Stimulated activated CD4-positive, alpha-beta T cell treated with anti-CD3 and anti-CD28 coated beads, Interleukin-12 subunit alpha, Interleukin-12 subunit beta, amount 100 ng/mL, for 48 hours (primary cell): ENCODE measurements around the gene POLR3B.
"Not testable (repeated sequence)": the region's sequence is repeated elsewhere in the genome, so short reads cannot be mapped to it uniquely, and the experiment has no call there.

ENCODE experiments used
- DNase-seq, 3 donors: peaks; one replicate each; pipeline ENCODE4 v3.0.0-alpha.2; 2020; ENCODE audit warnings: low read depth in 2 of 3, low spot score in 1 of 3

The POLR3B gene

GRCh38 chr12:106342397-106343213, 14.9 kb upstream of the POLR3B start:
- DNase-seq, result no peak

- DNase-seq, result no peak
Measured at GRCh38 chr12:106343214-106343528, 14.4 kb upstream of the POLR3B start.

- no peak for DNase-seq
Measured at GRCh38 chr12:106344131-106344530, 13.4 kb upstream of the POLR3B start.

- DNase-seq, result no peak
Measured at GRCh38 chr12:106345746-106346145, 11.8 kb upstream of the POLR3B start.

- DNase-seq, result no peak
Measured at GRCh38 chr12:106348411-106348810, 9.1 kb upstream of the POLR3B start.

- DNase-seq, result no peak
Measured at GRCh38 chr12:106353175-106353574, 4.4 kb upstream of the POLR3B start.

- DNase-seq, result no peak
Measured at GRCh38 chr12:106358396-106359241, 1.1 kb downstream of the POLR3B start.

- no peak for DNase-seq
Measured at GRCh38 chr12:106359646-106360399, 2.3 kb downstream of the POLR3B start.

- DNase-seq, result no peak
Measured at GRCh38 chr12:106360400-106360994, 2.9 kb downstream of the POLR3B start.

GRCh38 chr12:106362971-106363370, 5.4 kb downstream of the POLR3B start:
- no peak for DNase-seq

- DNase-seq, result no peak
Measured at GRCh38 chr12:106364261-106364660, 6.7 kb downstream of the POLR3B start.

- no peak for DNase-seq
Measured at GRCh38 chr12:106369624-106370346, 12.2 kb downstream of the POLR3B start.

GRCh38 chr12:106378788-106379187, 21.2 kb downstream of the POLR3B start:
- no peak for DNase-seq

- DNase-seq, result no peak
Measured at GRCh38 chr12:106380954-106381353, 23.4 kb downstream of the POLR3B start.

GRCh38 chr12:106381866-106382265, 24.3 kb downstream of the POLR3B start:
- DNase-seq, result not testable (repeated sequence)

- no peak for DNase-seq
Measured at GRCh38 chr12:106386813-106387535, 29.4 kb downstream of the POLR3B start.

GRCh38 chr12:106387848-106388377, 30.4 kb downstream of the POLR3B start:
- no peak for DNase-seq

GRCh38 chr12:106389151-106389550, 31.6 kb downstream of the POLR3B start:
- DNase-seq, result no peak

- DNase-seq, result no peak
Measured at GRCh38 chr12:106392759-106393158, 35.2 kb downstream of the POLR3B start.

- DNase-seq, result no peak
Measured at GRCh38 chr12:106409878-106410277, 52.3 kb downstream of the POLR3B start.
